Natural killer cell (primary cell): ENCODE results near the gene FA2H. TPM values are rescaled to one million over a fixed set of nuclear protein-coding genes. Genes with fewer than 3 reads are reported as not detected.

ENCODE experiments used
- ATAC-seq, 3 donors: fragments of 150-1000 bp in 2 of 3; fragments of 200-7000 bp in 1 of 3; cut with Tn5 transposase; 1 replicate in 1 of 3; 2 replicates in 2 of 3; pipeline ENCODE4 v1.10.0; 2021; ENCODE audit warnings: mild to moderate bottlenecking in 2 of 3, moderate library complexity in 2 of 3
- DNase-seq, 2 donors: peaks; one replicate each; pipeline versions ENCODE4 v3.0.0 to v3.0.0-alpha.2; 2013 to 2021; ENCODE audit warnings: mixed read lengths in 1 of 2
- H3K27ac ChIP-seq: one replicate; pipeline ENCODE4 v1.5.1; 2013; ENCODE audit warnings: mild to moderate bottlenecking, low read length
- H3K27me3 ChIP-seq: one replicate; pipeline ENCODE4 v1.6.1; 2013; ENCODE audit warnings: low read length; ENCODE audit not compliant: control insufficient read depth, insufficient read depth
- H3K36me3 ChIP-seq: one replicate; pipeline ENCODE4 v1.6.1; 2013; ENCODE audit warnings: low read length; ENCODE audit not compliant: control insufficient read depth, insufficient read depth
- H3K4me1 ChIP-seq: one replicate; pipeline ENCODE4 v1.6.1; 2013; ENCODE audit warnings: low read length; ENCODE audit not compliant: control insufficient read depth, insufficient read depth
- H3K4me3 ChIP-seq: one replicate; pipeline ENCODE4 v1.5.1; 2013; ENCODE audit warnings: low read length
- H3K9me3 ChIP-seq: one replicate; pipeline ENCODE4 v1.6.1; 2013; ENCODE audit warnings: low read length; ENCODE audit not compliant: control insufficient read depth, insufficient read depth
- H3K27ac Mint-ChIP-seq, 2 donors: one replicate each; pipeline ENCODE4 v1.8.0; 2022; ENCODE audit warnings: mild to moderate bottlenecking in 2 of 2, mixed read lengths in 2 of 2, moderate library complexity in 1 of 2
- H3K27me3 Mint-ChIP-seq, 2 donors: one replicate each; pipeline ENCODE4 v1.8.0; 2022; ENCODE audit warnings: low read depth in 2 of 2, mixed read lengths in 2 of 2
- H3K36me3 Mint-ChIP-seq: one replicate; pipeline ENCODE4 v1.8.0; 2022; ENCODE audit warnings: mixed read lengths
- H3K4me1 Mint-ChIP-seq, 2 donors: one replicate each; pipeline ENCODE4 v1.8.0; 2022; ENCODE audit warnings: mixed read lengths in 2 of 2
- H3K4me3 Mint-ChIP-seq: one replicate; pipeline ENCODE4 v1.8.0; 2022; ENCODE audit warnings: mild to moderate bottlenecking, moderate library complexity, mixed read lengths
- H3K9me3 Mint-ChIP-seq, 2 donors: one replicate each; pipeline ENCODE4 v1.8.0; 2022; ENCODE audit warnings: mixed read lengths in 2 of 2
- WGBS: methylation state at CpG from one replicate; pipeline ENCODE4 v1.1.7; 2013; ENCODE audit warnings: missing lambda C conversion rate; ENCODE audit not compliant: insufficient coverage; 5-methylcytosine and 5-hydroxymethylcytosine counted together
- intact Hi-C: fragments of 100-400 bp; cut with micrococcal nuclease; formaldehyde crosslinking; loops from one replicate; pipeline ENCODE4 v1.14.2; 2022
- total RNA-seq, 4 donors: library from RNA; stranded (reverse); fragments of 120-200 nt in 1 of 4; gene quantifications; one replicate each; pipeline versions ENCODE4 v1.2.3 to v1.2.4, GENCODE V29; 2013 to 2022
- TF ChIP-seq, protein P1 (sequence below): fragments of 200-600 bp; IDR thresholded peaks from one replicate; pipeline ENCODE4 v1.8.0; 2022; ENCODE audit warnings: antibody characterized with exemption

The FA2H gene, protein sequence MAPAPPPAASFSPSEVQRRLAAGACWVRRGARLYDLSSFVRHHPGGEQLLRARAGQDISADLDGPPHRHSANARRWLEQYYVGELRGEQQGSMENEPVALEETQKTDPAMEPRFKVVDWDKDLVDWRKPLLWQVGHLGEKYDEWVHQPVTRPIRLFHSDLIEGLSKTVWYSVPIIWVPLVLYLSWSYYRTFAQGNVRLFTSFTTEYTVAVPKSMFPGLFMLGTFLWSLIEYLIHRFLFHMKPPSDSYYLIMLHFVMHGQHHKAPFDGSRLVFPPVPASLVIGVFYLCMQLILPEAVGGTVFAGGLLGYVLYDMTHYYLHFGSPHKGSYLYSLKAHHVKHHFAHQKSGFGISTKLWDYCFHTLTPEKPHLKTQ
- total RNA-seq = under 1 TPM in 2 of 3 donors, not detected in 1; 0.14 to 0.93 TPM
- total RNA-seq (2013) = 0.41 TPM

DNA sequence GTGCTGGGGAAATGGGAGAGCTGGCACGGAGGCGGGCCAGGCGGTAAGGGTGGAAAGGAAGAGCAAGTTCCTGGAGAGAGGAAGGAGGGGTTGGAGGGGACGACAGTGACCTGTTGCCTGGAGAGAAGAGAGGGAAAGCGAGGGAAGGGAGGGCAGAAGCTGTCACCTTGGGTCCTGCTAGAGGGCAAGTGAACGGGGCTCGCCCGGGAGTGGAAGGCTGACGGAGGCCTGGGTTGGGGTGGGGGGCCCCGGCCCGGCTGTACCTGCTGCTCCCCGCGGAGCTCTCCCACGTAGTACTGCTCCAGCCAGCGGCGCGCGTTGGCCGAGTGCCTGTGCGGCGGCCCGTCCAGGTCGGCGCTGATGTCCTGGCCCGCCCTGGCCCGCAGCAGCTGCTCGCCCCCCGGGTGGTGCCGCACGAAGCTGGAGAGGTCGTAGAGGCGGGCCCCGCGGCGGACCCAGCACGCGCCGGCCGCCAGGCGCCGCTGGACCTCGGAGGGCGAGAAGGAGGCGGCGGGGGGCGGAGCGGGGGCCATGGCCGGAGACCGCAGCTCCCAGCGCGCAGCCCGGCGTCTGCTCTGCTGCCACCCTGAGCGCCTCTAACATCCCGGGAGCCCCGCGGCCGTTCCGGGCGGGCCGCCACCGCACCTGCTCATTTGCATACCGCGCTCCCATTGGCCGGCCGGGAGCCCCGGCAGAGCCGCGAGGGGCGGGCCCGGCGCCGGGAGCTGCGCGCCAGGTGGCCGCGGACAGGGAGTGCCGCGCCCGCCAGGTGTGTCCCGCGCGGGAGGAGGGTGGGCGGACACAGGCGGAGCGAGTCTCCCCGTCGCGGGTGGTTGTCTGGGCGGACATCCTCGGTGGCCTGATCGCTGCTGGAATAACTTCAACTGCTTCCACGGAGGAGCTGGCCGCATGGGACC is at the start of gene FA2H:
Gene FA2H (minus strand): TSS at position 598 of the 917 bp plus-strand sequence. CDS start 65 bp downstream, at position 533.
- Histone ChIP-seq H3K4me3 (no peak within 1 kb of the TSS), H3K9me3 (no peaks in the 10 kb centered on the region), H3K27me3 (peaks cover 18% of the 10 kb centered on the region), H3K4me1 (peaks cover 8% of the 10 kb centered on the region), H3K36me3 (no peaks in the 10 kb centered on the region), H3K27ac (no peak within 1 kb of the TSS)
- intact Hi-C loops = no loop called here
- WGBS = 2% methylated on average over 94 of the region's 94 CpGs
- Mint-ChIP-seq H3K36me3 (no peaks in the 10 kb centered on the region), H3K4me3 (peak within 1 kb of the TSS; percentile 71), H3K27me3 (peaks cover 30 to 31% of the 10 kb centered on the region in 2 donors), H3K4me1 (peaks cover 15% of the 10 kb centered on the region in 2 donors), H3K27ac (no peak within 1 kb of the TSS), H3K9me3 (no peaks in the 10 kb centered on the region)
- ATAC-seq = peak; percentile 77 to 94 (median 93)
- DNase-seq = peak; percentile 35 to 74
- TF ChIP-seq, protein P1, sequence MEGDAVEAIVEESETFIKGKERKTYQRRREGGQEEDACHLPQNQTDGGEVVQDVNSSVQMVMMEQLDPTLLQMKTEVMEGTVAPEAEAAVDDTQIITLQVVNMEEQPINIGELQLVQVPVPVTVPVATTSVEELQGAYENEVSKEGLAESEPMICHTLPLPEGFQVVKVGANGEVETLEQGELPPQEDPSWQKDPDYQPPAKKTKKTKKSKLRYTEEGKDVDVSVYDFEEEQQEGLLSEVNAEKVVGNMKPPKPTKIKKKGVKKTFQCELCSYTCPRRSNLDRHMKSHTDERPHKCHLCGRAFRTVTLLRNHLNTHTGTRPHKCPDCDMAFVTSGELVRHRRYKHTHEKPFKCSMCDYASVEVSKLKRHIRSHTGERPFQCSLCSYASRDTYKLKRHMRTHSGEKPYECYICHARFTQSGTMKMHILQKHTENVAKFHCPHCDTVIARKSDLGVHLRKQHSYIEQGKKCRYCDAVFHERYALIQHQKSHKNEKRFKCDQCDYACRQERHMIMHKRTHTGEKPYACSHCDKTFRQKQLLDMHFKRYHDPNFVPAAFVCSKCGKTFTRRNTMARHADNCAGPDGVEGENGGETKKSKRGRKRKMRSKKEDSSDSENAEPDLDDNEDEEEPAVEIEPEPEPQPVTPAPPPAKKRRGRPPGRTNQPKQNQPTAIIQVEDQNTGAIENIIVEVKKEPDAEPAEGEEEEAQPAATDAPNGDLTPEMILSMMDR = no peak

DNA sequence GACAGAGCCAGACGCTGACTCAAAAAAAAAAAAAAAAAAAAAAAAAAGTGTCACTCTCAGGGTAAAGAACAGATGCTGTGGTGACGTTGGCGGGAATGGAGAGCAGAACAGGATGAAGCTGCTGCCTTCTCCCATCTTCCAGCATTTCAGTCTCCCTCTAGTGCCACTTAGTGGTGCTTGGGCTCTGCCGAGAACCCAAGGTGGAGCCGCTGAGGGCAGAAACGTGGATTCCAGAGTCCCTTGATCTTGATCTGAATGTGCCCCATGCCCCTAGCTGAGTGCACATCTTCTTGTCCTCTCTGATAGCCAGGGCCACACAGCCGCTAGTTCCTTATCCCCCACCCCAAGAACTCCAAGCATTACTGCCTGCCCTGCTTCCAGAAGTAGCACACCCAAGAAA is 43.2 kb upstream of the FA2H start:
- 89% methylated on average over 6 of the region's 7 CpGs for WGBS
- no peak for DNase-seq
- TF ChIP-seq, protein P1 = no peak
- Histone ChIP-seq H3K9me3 (no peaks in the 10 kb centered on the region), H3K27ac (no peak overlapping the region), H3K4me3 (no peak overlapping the region), H3K36me3 (no peaks in the 10 kb centered on the region), H3K4me1 (peaks cover 3% of the 10 kb centered on the region), H3K27me3 (no peaks in the 10 kb centered on the region)
- H3K27me3 Mint-ChIP-seq = peaks cover 10 to 15% of the 10 kb centered on the region in 2 donors
- no peak overlapping the region for H3K27ac Mint-ChIP-seq
- H3K9me3 Mint-ChIP-seq = no peaks in the 10 kb centered on the region
- no peaks in the 10 kb centered on the region for H3K36me3 Mint-ChIP-seq
- no peak overlapping the region for H3K4me3 Mint-ChIP-seq
- ATAC-seq = no peak
- H3K4me1 Mint-ChIP-seq = peaks cover 4 to 6% of the 10 kb centered on the region in 2 donors
- intact Hi-C loops = no loop called here

DNA sequence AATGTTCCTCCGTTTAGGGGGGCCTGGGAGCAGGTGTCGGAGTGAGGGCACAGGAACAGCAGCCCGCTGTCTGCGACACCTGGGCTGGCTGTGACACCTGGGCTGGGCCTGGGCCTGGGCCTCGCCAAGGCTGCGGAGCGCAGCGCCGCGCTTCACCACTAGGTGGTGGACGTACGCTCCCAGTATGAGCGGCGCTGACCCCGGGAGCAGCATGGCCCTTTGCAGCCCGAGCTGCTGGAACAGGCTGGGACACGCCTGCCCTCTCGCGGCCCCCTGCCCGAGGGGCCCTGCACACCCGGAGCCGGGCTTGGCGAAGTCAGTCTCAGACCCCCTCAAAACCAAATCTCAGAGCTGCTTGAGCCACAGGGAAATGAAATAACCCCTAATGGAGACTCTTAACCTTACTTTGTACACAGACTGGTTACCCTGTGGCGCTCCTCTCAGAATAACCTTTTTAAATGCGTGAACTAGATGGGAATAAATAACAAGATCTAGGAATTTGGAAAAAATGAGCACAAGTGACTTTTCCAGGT is 38.6 kb upstream of the FA2H start:
- DNase-seq (peak; percentile 60 to 81), ATAC-seq (peak; percentile 89 to 100 (median 95))
- H3K27ac Mint-ChIP-seq = no peak overlapping the region
- H3K9me3 ChIP-seq = no peaks in the 10 kb centered on the region
- no peaks in the 10 kb centered on the region for H3K36me3 ChIP-seq
- H3K9me3 Mint-ChIP-seq = no peaks in the 10 kb centered on the region
- H3K4me3 Mint-ChIP-seq = no peak overlapping the region
- TF ChIP-seq, protein P1 = peak; percentile 86
- H3K27me3 ChIP-seq = no peaks in the 10 kb centered on the region
- no peak overlapping the region for H3K27ac ChIP-seq
- H3K4me3 ChIP-seq = no peak overlapping the region
- peaks cover 0 to 5% of the 10 kb centered on the region in 2 donors for H3K27me3 Mint-ChIP-seq
- H3K4me1 ChIP-seq = peaks cover 3% of the 10 kb centered on the region
- 10% methylated on average over 25 of the region's 25 CpGs for WGBS
- peaks cover 4 to 6% of the 10 kb centered on the region in 2 donors for H3K4me1 Mint-ChIP-seq
- intact Hi-C loops = loop anchor here (1.0 kb wide), 1 partner anchor 298 kb away; no protein-coding TSS in a partner anchor
- H3K36me3 Mint-ChIP-seq = no peaks in the 10 kb centered on the region
